ENCODE results near the gene MAP3K21.

MAP3K21 gene

DNA sequence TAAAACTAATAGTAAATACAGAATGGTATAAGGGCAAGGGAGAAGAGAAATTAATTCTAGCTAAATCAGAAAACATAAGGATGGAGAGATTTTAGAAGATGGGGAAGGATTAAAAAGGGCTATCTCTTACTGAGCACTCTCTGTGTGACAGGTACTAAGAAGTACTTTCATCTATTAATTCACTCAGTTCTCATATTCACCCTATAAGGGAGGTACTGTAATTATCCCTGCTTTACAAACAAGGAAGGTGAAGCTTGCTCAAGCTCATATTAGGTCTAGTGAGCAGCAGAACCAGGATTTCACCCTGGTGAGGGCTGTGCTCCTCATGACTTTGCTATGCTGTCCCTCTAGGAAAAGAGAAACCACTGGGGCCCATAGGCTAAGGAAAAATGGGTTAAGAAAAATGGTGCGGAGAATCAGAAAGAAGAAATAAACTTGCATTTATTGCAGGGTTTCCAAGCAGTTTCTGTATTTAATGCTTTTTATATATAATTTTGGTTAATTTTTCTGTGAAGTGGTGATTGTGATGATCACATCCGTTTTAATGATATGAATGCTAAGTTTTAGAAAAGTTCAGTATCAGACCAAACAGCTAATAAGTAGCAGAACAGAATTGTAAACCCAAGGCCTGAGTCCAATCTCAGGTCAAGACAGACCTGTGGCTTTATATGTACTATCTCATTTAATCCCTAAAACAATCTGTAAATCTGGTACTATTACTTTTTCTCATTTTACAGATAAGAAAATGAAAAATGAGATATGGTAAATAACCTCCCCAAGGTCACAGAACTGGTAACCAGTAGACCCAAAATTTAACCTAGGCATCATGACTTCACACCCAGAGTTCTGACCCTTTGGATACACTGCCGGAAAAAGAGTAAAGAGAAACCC lies 33.7 kb upstream of the MAP3K21 start:
- H3K4me3 ChIP-seq (ENCODE audit: low read length) = no peak overlapping the region
- H4K20me1 ChIP-seq (ENCODE audit: control insufficient read depth, insufficient read depth, low read depth, low read length) = no peaks in the 10 kb centered on the region
- no peak overlapping the region for H3K4me2 ChIP-seq (ENCODE audit: low read length)
- no peaks in the 10 kb centered on the region for H3K9me3 ChIP-seq (ENCODE audit: control insufficient read depth, insufficient read depth, low read length)
- H3K27ac ChIP-seq (ENCODE audit: low read depth, low read length) = no peak overlapping the region
- peaks cover 12% of the 10 kb centered on the region for H3K79me2 ChIP-seq (ENCODE audit: control insufficient read depth, low read length)
- TF ChIP-seq, protein P1, sequence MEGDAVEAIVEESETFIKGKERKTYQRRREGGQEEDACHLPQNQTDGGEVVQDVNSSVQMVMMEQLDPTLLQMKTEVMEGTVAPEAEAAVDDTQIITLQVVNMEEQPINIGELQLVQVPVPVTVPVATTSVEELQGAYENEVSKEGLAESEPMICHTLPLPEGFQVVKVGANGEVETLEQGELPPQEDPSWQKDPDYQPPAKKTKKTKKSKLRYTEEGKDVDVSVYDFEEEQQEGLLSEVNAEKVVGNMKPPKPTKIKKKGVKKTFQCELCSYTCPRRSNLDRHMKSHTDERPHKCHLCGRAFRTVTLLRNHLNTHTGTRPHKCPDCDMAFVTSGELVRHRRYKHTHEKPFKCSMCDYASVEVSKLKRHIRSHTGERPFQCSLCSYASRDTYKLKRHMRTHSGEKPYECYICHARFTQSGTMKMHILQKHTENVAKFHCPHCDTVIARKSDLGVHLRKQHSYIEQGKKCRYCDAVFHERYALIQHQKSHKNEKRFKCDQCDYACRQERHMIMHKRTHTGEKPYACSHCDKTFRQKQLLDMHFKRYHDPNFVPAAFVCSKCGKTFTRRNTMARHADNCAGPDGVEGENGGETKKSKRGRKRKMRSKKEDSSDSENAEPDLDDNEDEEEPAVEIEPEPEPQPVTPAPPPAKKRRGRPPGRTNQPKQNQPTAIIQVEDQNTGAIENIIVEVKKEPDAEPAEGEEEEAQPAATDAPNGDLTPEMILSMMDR (IDR thresholded peaks at IDR 0.05; ENCODE audit: low read depth, low read length, poor library complexity, severe bottlenecking) = no peak
- no peak for TF ChIP-seq EZH2phosphoT487 (IDR thresholded peaks at IDR 0.05; ENCODE audit: borderline replicate concordance, low read length)
- H3F3A ChIP-seq (ENCODE audit: control insufficient read depth, insufficient read depth) = 0 out of 2 replicates have a peak, but pooled peaks cover 2% of the 10 kb centered on the region
- no peaks in the 10 kb centered on the region for H3K36me3 ChIP-seq (ENCODE audit: control insufficient read depth, low read length)
- H3K27me3 ChIP-seq (ENCODE audit: control insufficient read depth, low read length) = no peaks in the 10 kb centered on the region
- no peaks in the 10 kb centered on the region for H3K9me2 ChIP-seq (replicated peaks; ENCODE audit: control insufficient read depth, low read length)
- peaks cover 21% of the 10 kb centered on the region for H3K4me1 ChIP-seq (ENCODE audit: control insufficient read depth, low read length)

DNA sequence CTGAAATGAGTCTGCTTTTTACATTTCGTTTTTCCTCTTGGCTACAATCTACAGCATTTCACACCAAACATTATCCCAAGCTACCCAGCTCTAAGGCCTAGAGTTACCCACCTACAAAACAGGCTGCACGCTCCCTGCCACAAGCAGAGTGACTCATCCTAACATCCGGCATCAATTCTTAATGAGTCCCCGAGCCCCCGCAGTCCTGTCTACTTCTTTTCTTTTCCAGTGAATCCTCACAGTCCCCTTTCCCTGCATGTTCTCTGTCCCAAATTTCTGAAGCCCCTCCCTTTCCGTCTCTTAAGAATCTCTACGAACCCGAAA lies 32.6 kb upstream of the MAP3K21 start:
- Histone ChIP-seq H3K79me2 (ENCODE audit: control insufficient read depth, low read length) (peaks cover 12% of the 10 kb centered on the region), H3K9me3 (ENCODE audit: control insufficient read depth, insufficient read depth, low read length) (no peaks in the 10 kb centered on the region), H4K20me1 (ENCODE audit: control insufficient read depth, insufficient read depth, low read depth, low read length) (no peaks in the 10 kb centered on the region), H3K4me1 (ENCODE audit: control insufficient read depth, low read length) (peaks cover 21% of the 10 kb centered on the region), H3K27me3 (ENCODE audit: control insufficient read depth, low read length) (no peaks in the 10 kb centered on the region), H3K27ac (ENCODE audit: low read depth, low read length) (no peak overlapping the region), H3K36me3 (ENCODE audit: control insufficient read depth, low read length) (no peaks in the 10 kb centered on the region), H3F3A (ENCODE audit: control insufficient read depth, insufficient read depth) (0 out of 2 replicates have a peak, but pooled peaks cover 2% of the 10 kb centered on the region), H3K4me2 (ENCODE audit: low read length) (peak overlapping the region; percentile 80), H3K4me3 (ENCODE audit: low read length) (peak overlapping the region; percentile 79), H3K9me2 (replicated peaks; ENCODE audit: control insufficient read depth, low read length) (no peaks in the 10 kb centered on the region)
- no peak for TF ChIP-seq EZH2phosphoT487 (IDR thresholded peaks at IDR 0.05; ENCODE audit: borderline replicate concordance, low read length)
- TF ChIP-seq, protein P1 (IDR thresholded peaks at IDR 0.05; ENCODE audit: low read depth, low read length, poor library complexity, severe bottlenecking) = no peak

DNA sequence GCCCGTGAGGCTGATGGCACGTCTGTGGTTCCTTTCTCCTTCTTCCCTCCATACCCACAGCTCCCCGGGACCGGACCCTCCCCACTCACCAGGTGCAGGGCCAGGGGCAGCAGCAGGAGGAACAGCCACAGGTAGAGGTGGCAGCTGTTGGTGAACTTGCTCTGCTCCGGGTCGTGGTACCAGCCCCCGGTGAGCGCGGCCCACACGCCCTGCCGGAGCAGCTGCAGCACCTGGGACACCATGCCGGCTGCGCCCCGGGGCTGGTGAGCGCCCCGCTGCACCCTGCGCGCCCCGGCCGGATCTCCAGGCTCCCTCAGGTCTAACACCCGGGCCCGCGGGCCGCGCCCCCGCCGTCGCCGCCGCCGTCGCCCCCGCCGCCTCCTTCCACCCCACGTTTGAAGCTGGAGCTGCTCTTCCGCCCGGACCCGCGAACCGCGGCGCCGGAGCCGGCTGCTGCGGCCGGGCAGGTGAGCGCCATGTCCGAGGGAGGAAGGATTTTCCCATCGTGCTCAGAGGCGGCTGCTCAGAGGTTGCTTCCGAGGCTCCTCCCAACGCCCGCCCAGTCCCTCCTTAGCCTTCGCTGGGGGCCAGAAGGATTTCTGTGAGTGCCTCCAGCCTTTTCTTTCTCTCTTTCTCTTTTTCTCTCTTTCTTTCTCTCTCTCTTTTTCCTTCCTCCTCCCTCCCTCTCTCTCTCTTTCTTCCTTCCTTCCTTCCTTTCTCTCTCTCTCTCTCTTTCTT lies 32.1 kb upstream of the MAP3K21 start, which contains the start of gene PCNX2:
Gene PCNX2, minus strand, starts transcription at position 489 of the 738 bp plus-strand sequence. Its CDS starts 247 bp downstream, at position 242.
- Histone ChIP-seq H3K4me2 (ENCODE audit: low read length) (peak within 1 kb of the TSS; percentile 80), H3K79me2 (ENCODE audit: control insufficient read depth, low read length) (peaks cover 12% of the 10 kb centered on the region), H3K27me3 (ENCODE audit: control insufficient read depth, low read length) (no peaks in the 10 kb centered on the region), H3K4me1 (ENCODE audit: control insufficient read depth, low read length) (peaks cover 21% of the 10 kb centered on the region), H3F3A (ENCODE audit: control insufficient read depth, insufficient read depth) (0 out of 2 replicates have a peak, but pooled peaks cover 2% of the 10 kb centered on the region), H3K9me3 (ENCODE audit: control insufficient read depth, insufficient read depth, low read length) (no peaks in the 10 kb centered on the region), H3K4me3 (ENCODE audit: low read length) (peak within 1 kb of the TSS; percentile 79), H3K27ac (ENCODE audit: low read depth, low read length) (no peak within 1 kb of the TSS), H3K36me3 (ENCODE audit: control insufficient read depth, low read length) (no peaks in the 10 kb centered on the region), H4K20me1 (ENCODE audit: control insufficient read depth, insufficient read depth, low read depth, low read length) (no peaks in the 10 kb centered on the region), H3K9me2 (replicated peaks; ENCODE audit: control insufficient read depth, low read length) (no peaks in the 10 kb centered on the region)
- TF ChIP-seq EZH2phosphoT487 (IDR thresholded peaks at IDR 0.05; ENCODE audit: borderline replicate concordance, low read length) = no peak
- TF ChIP-seq, protein P1 (IDR thresholded peaks at IDR 0.05; ENCODE audit: low read depth, low read length, poor library complexity, severe bottlenecking) = no peak

Measured in DOHH2 (cell line).